GM12878 (cell line): ENCODE results near the gene CPT1C. TPM values are rescaled to one million over a fixed set of nuclear protein-coding genes. Genes with fewer than 3 reads are reported as not detected.

Experiments used
- ATAC-seq: fragments of 200-7000 bp; cut with Tn5 transposase; 3 replicates; pipeline ENCODE4 v1.9.1; 2020; ENCODE audit warnings: mild to moderate bottlenecking, moderate library complexity
- BruUV-seq: library from RNA; stranded (reverse); fragments of 400-500 nt; replicated peaks from 2 replicates; lab custom pipeline; 2021; lab: Mats Ljungman, UMichigan
- CTCF ChIA-PET: fragments of 300-600 bp; sonication (Branson Sonifier 250); formaldehyde crosslinking; extraction: SDS; loops from one replicate; lab custom pipeline; 2021; ENCODE audit warnings: inconsistent platforms; lab: Yijun Ruan, JAX
- POLR2A ChIA-PET: fragments of 350-600 bp; formaldehyde crosslinking; extraction: SDS; loops from one replicate; lab custom pipeline; 2021; ENCODE audit warnings: inconsistent platforms; lab: Charles Lee
- RAD21 ChIA-PET: fragments of 300-600 bp; sonication (Branson Sonifier 250); formaldehyde crosslinking; loops from one replicate; lab custom pipeline; 2023; ENCODE audit warnings: antibody characterized with exemption; ENCODE audit not compliant: unreplicated experiment; lab: Charles Lee
- SMC1A ChIA-PET: fragments of 300-600 bp; sonication (Branson Sonifier 250); formaldehyde crosslinking; loops from one replicate; lab custom pipeline; 2023; ENCODE audit not compliant: unreplicated experiment, uncharacterized antibody; lab: Charles Lee
- DNase-seq: peaks from one replicate; pipeline ENCODE4 v3.0.0-alpha.2; 2011; ENCODE audit warnings: low read depth, low spot score
- FAIRE-seq: peaks from 3 replicates; lab custom pipeline; 2011; peaks lifted over from hg19 to GRCh38; lab: Jason Lieb, UNC
- H2AFZ ChIP-seq: 2 replicates; pipeline ENCODE4 v1.6.0; 2011; ENCODE audit warnings: low read depth, low read length, control low read depth; ENCODE audit not compliant: control insufficient read depth
- H3K27ac ChIP-seq: 2 replicates; pipeline ENCODE4 v1.5.1; 2011; ENCODE audit warnings: control low read depth; ENCODE audit not compliant: control insufficient read depth, insufficient read depth
- H3K27me3 ChIP-seq, 2 experiments: replicated peaks in 1 of 2; 2 replicates each; pipeline versions ENCODE4 v1.6.0 to v1.6.1; 2011; ENCODE audit warnings: low read length in 1 of 2; ENCODE audit not compliant: control insufficient read depth in 2 of 2, insufficient read depth in 2 of 2
- H3K36me3 ChIP-seq, 2 experiments: 2 replicates each; pipeline ENCODE4 v1.5.1; 2011; ENCODE audit warnings: low read length in 1 of 2; ENCODE audit not compliant: control insufficient read depth in 2 of 2, insufficient read depth in 2 of 2
- H3K4me1 ChIP-seq: 2 replicates; pipeline ENCODE4 v1.6.1; 2011; ENCODE audit warnings: mild to moderate bottlenecking, low read length, moderate library complexity, mixed read lengths; ENCODE audit not compliant: control insufficient read depth, insufficient read depth
- H3K4me2 ChIP-seq: 2 replicates; pipeline ENCODE4 v1.6.0; 2011; ENCODE audit warnings: control low read depth; ENCODE audit not compliant: control insufficient read depth, insufficient read depth
- H3K4me3 ChIP-seq: fragments of 200-600 bp; sonication (generic); 2 replicates; pipeline ENCODE4 v1.5.1; 2016
- H3K79me2 ChIP-seq: 2 replicates; pipeline ENCODE4 v1.6.0; 2011; ENCODE audit warnings: low read length; ENCODE audit not compliant: control insufficient read depth, insufficient read depth
- H3K9ac ChIP-seq: 2 replicates; pipeline ENCODE4 v1.8.0; 2011; ENCODE audit warnings: low read length, control low read depth, mixed read lengths; ENCODE audit not compliant: control insufficient read depth, insufficient read depth
- H3K9me3 ChIP-seq: replicated peaks from 3 replicates; pipeline ENCODE4 v1.5.1; 2011; ENCODE audit warnings: mild to moderate bottlenecking, low read length; ENCODE audit not compliant: control insufficient read depth, insufficient read depth
- H4K20me1 ChIP-seq: 2 replicates; pipeline ENCODE4 v1.6.0; 2011; ENCODE audit not compliant: control insufficient read depth, insufficient read depth
- CHD4 ChIP-seq: fragments of 200-600 bp; sonication (generic); IDR thresholded peaks from 2 replicates; pipeline ENCODE4 v1.6.1; 2016; ENCODE audit warnings: mild to moderate bottlenecking
- CREB1 ChIP-seq: IDR thresholded peaks from 2 replicates; pipeline ENCODE4 v1.6.1; 2012; ENCODE audit warnings: low read depth, mild to moderate bottlenecking, inconsistent platforms
- IKZF2 ChIP-seq, 2 experiments: fragments of 450-650 bp; IDR thresholded peaks; 2 replicates each; pipeline ENCODE4 v1.6.1; 2017; ENCODE audit warnings: mild to moderate bottlenecking in 2 of 2, moderate library complexity in 2 of 2
- NR2C1 ChIP-seq: fragments of 450-650 bp; IDR thresholded peaks from 2 replicates; pipeline ENCODE4 v1.6.1; 2017; ENCODE audit warnings: antibody characterized with exemption, mild to moderate bottlenecking, moderate library complexity
- YY1 ChIP-seq: IDR thresholded peaks from 2 replicates; pipeline ENCODE4 v1.6.1; 2011; ENCODE audit warnings: low read depth, mild to moderate bottlenecking, low read length
- ZNF592 ChIP-seq: fragments of 450-650 bp; IDR thresholded peaks from 2 replicates; pipeline ENCODE4 v1.6.1; 2017; ENCODE audit warnings: mild to moderate bottlenecking, moderate library complexity
- WGBS: methylation state at CpG from one replicate; pipeline ENCODE4 v1.1.6; 2016; ENCODE audit warnings: low lambda C conversion rate; ENCODE audit not compliant: insufficient replicate concordance, insufficient coverage; ENCODE audit errors: missing lambda C conversion rate; 5-methylcytosine and 5-hydroxymethylcytosine counted together
- in situ Hi-C: fragments of 300-500 bp; cut with MboI; formaldehyde crosslinking; loops from 9 replicates; pipeline ENCODE4 v1.14.3; 2018; ENCODE audit warnings: mixed read lengths
- intact Hi-C: fragments of 100-400 bp; cut with micrococcal nuclease; formaldehyde crosslinking; loops from one replicate; pipeline ENCODE4 v1.14.2; 2022; ENCODE audit not compliant: unreplicated experiment
- polyA plus RNA-seq, 11 experiments: library from polyadenylated mRNA; depleted of rRNA in 4 of 11; unstranded in 6 of 11; stranded (reverse) in 5 of 11; fragments of >200 nt; fragmentation: Nextera tagmentation in 4 of 11; fragmentation: Illumina TruSeq in 1 of 11; extraction: Ambion mirVana in 4 of 11; extraction: Trizol in 1 of 11; gene quantifications; 1 replicate in 1 of 11; 2 replicates in 10 of 11; pipeline versions ENCODE4 v1.2.1 to v1.2.3, GENCODE V29; 2011 to 2016; ENCODE audit warnings: inconsistent platforms in 2 of 11, missing spikeins in 2 of 11, low read depth in 1 of 11
- total RNA-seq, 4 experiments: library from RNA; depleted of rRNA in 3 of 4; stranded (reverse); fragments of >200 nt in 3 of 4; fragmentation: Illumina TruSeq in 1 of 4; extraction: Trizol in 1 of 4; gene quantifications; 2 replicates each; pipeline versions ENCODE4 v1.2.1 to v1.2.3, GENCODE V29; 2013 to 2021

CPT1C gene
- total and polyA plus RNA-seq, 10 of the 15 experiments (the other 5 are each of a cell fraction or from before 2014, with no cell fraction given) = 0.04 to 0.56 (median 0.21) TPM; not detected in 3

GRCh38 chr19:49705919-49706318 lies 15.0 kb downstream of the CPT1C start:
- no peaks in the 10 kb centered on the region for H3K36me3 ChIP-seq
- H3K4me1 ChIP-seq = no peaks in the 10 kb centered on the region
- no peak for ATAC-seq
- TF ChIP-seq CHD4 (no peak), NR2C1 (0 out of 2 replicates have a peak, but pooled peaks have one; percentile 14), CREB1 (no peak)
- TF ChIP-seq, all 136 proteins: peak for 1
- SMC1A ChIA-PET = no interaction called here
- Histone ChIP-seq H3K27ac (no peak overlapping the region), H3K79me2 (no peaks in the 10 kb centered on the region), H3K4me2 (no peak overlapping the region), H3K4me3 (no peak overlapping the region), H3K27me3 (no peaks in the 10 kb centered on the region), H4K20me1 (no peaks in the 10 kb centered on the region), H3K9ac (no peak overlapping the region), H3K9me3 (no peaks in the 10 kb centered on the region), H2AFZ (no peak overlapping the region)
- intact Hi-C loops = no loop called here
- no TSS peak for BruUV-seq
- POLR2A ChIA-PET = no interaction called here
- FAIRE-seq = no peak
- in situ Hi-C loops = no loop called here
- RAD21 ChIA-PET = no interaction called here
- no peak for DNase-seq
- 54% methylated on average over 16 of the region's 16 CpGs for WGBS
- CTCF ChIA-PET = no interaction called here

GRCh38 chr19:49710372-49710951 lies 19.5 kb downstream of the CPT1C start:
- Histone ChIP-seq H3K4me1 (no peaks in the 10 kb centered on the region), H3K79me2 (no peaks in the 10 kb centered on the region), H3K9ac (no peak overlapping the region), H3K27ac (no peak overlapping the region), H3K9me3 (no peaks in the 10 kb centered on the region), H4K20me1 (no peaks in the 10 kb centered on the region), H3K36me3 (no peaks in the 10 kb centered on the region), H3K4me2 (no peak overlapping the region), H3K4me3 (no peak overlapping the region), H2AFZ (no peak overlapping the region), H3K27me3 (no peaks in the 10 kb centered on the region)
- no TSS peak for BruUV-seq
- intact Hi-C loops (no loop called here), in situ Hi-C loops (no loop called here)
- DNase-seq (no peak), ATAC-seq (no peak), FAIRE-seq (no peak)
- ChIA-PET CTCF (no interaction called here), POLR2A (no interaction called here), SMC1A (no interaction called here), RAD21 (no interaction called here)
- WGBS = 60% methylated on average over 20 of the region's 20 CpGs
- TF ChIP-seq IKZF2 (IDR thresholded peaks at IDR 0.05) (no peak), YY1 (peak; percentile 23; the same call in 1 of the 2 replicates), ZNF592 (no peak)
- TF ChIP-seq, all 136 proteins: peak for 1
